ENCODE measurements around the gene ISG15.
"Not testable (repeated sequence)": the region's sequence is repeated elsewhere in the genome, so short reads cannot be mapped to it uniquely, and the experiment has no call there.

ISG15 gene

DNA sequence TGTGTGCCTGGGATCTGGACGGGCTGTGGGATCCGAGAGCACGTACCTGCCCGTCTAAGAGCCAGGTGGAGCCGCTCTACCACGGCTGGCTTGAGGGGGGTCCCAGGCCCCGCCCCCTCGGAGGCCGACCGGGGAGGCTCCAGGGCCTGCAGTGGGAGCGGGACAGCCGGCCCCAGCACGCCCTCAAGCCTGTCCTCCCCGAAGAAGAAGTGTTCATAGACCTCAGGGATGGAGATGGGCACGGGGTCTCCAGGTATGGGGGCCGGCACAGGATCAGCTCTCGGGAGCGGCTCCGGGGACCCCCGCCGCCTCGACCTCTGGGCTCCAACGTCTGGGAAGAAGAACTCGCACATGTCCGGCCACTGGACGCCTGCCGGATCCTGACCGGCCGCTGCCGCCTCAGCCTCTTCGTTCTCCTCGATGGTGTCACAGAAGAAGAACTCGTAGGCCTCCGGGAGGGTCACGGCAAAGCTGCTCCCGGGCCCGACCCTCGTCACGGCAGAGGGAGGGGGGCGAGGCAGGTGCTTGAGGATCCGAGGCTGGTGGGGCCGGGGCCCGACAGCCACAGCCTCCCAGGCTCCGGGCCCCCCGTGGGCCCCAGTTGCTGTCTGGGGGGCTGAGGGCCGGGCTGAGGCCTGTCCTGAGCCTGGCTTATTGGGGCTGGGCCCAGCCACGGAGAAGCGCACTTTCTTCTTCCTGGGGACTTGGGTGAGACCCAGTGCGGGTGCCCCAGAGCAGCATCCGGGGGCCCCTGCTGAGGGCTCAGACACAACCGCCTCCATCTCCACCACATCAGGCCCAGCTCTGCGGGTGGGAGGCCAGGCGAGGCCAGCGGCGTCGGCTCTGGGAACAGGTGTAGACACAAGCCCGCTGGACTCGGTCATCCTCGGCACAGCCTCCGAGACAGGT is 34.2 kb upstream of the ISG15 start:
- no peaks in the 10 kb centered on the region for H3K36me3 ChIP-seq (ENCODE audit: control insufficient read depth, insufficient read depth, low read length)
- H3K27me3 ChIP-seq (ENCODE audit: control insufficient read depth, insufficient read depth, low read length): peaks cover 26% of the 10 kb centered on the region
- no peak overlapping the region for H3K4me3 ChIP-seq (ENCODE audit: low read length)
- no peaks in the 10 kb centered on the region for H3K9me3 ChIP-seq (ENCODE audit: control insufficient read depth, low read length)
- H3K9ac ChIP-seq (ENCODE audit: low read length): no peak overlapping the region
- H3K4me1 ChIP-seq (ENCODE audit: control insufficient read depth, insufficient read depth, low read length): peaks cover 4% of the 10 kb centered on the region

- Histone ChIP-seq H3K27me3 (ENCODE audit: control insufficient read depth, insufficient read depth, low read length) (peaks cover 25% of the 10 kb centered on the region), H3K4me1 (ENCODE audit: control insufficient read depth, insufficient read depth, low read length) (peaks cover 4% of the 10 kb centered on the region), H3K4me3 (ENCODE audit: low read length) (no peak overlapping the region), H3K36me3 (ENCODE audit: control insufficient read depth, insufficient read depth, low read length) (no peaks in the 10 kb centered on the region), H3K9ac (ENCODE audit: low read length) (no peak overlapping the region), H3K9me3 (ENCODE audit: control insufficient read depth, low read length) (no peaks in the 10 kb centered on the region)
These were observed 33.6 kb upstream of the ISG15 start for GRCh38 chr1:979744-980072.

DNA sequence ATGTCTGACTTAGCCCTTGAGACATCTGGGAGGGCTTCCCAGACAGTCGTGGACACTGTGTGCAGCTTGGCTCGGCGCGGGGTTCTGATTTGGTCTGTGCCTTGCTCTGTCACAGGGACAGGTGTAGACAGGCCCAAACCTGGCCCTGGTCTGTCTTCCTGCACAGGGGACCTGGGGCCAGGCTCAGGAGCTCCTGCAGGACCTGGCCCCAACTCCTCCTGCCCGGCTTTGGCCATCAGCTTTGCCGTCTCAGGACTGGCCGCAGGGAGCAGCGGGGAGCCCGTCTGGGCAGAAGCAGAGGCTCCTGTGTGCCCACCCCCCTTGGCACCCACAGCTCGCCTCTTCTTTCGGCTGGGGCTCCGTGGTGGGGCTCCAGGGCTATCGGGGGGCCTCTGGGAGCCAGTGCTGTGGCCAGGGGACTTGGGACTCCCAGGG is 33.1 kb upstream of the ISG15 start:
- Histone ChIP-seq H3K9me3 (ENCODE audit: control insufficient read depth, low read length) (no peaks in the 10 kb centered on the region), H3K4me3 (ENCODE audit: low read length) (no peak overlapping the region), H3K9ac (ENCODE audit: low read length) (no peak overlapping the region), H3K36me3 (ENCODE audit: control insufficient read depth, insufficient read depth, low read length) (no peaks in the 10 kb centered on the region), H3K4me1 (ENCODE audit: control insufficient read depth, insufficient read depth, low read length) (peaks cover 4% of the 10 kb centered on the region), H3K27me3 (ENCODE audit: control insufficient read depth, insufficient read depth, low read length) (peaks cover 25% of the 10 kb centered on the region)

GRCh38 chr1:980602-981395 is 32.5 kb upstream of the ISG15 start:
- no peaks in the 10 kb centered on the region for H3K36me3 ChIP-seq (ENCODE audit: control insufficient read depth, insufficient read depth, low read length)
- no peak overlapping the region for H3K9ac ChIP-seq (ENCODE audit: low read length)
- peaks cover 28% of the 10 kb centered on the region for H3K27me3 ChIP-seq (ENCODE audit: control insufficient read depth, insufficient read depth, low read length)
- H3K4me3 ChIP-seq (ENCODE audit: low read length): no peak overlapping the region
- H3K9me3 ChIP-seq (ENCODE audit: control insufficient read depth, low read length): no peaks in the 10 kb centered on the region
- peaks cover 4% of the 10 kb centered on the region for H3K4me1 ChIP-seq (ENCODE audit: control insufficient read depth, insufficient read depth, low read length)

DNA sequence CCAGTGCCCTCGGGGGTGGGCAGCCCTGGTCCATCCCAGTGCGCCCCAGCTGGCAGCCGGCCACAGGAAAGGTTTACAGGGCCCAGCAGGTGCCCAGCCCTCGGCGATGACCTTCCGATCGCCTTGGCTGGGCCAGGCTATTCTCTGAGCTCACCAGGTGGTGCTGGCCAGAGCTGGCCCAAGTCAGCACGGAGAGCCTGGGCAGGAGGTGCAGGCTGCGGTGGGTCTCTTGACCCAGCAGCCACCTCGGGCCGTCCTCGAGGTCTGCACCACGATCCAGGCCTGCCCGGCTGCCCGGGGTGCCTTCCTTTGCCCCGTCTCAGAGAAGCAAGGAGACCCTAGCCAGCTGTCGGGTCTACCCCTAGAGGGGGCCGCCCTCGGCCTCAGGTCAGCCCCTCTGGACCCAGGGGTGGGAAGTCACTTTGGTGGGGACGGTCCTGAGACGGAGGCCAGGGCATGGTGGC is 31.8 kb upstream of the ISG15 start:
- no peaks in the 10 kb centered on the region for H3K36me3 ChIP-seq (ENCODE audit: control insufficient read depth, insufficient read depth, low read length)
- no peaks in the 10 kb centered on the region for H3K4me1 ChIP-seq (ENCODE audit: control insufficient read depth, insufficient read depth, low read length)
- peaks cover 28% of the 10 kb centered on the region for H3K27me3 ChIP-seq (ENCODE audit: control insufficient read depth, insufficient read depth, low read length)
- H3K4me3 ChIP-seq (ENCODE audit: low read length): no peak overlapping the region
- no peaks in the 10 kb centered on the region for H3K9me3 ChIP-seq (ENCODE audit: control insufficient read depth, low read length)
- no peak overlapping the region for H3K9ac ChIP-seq (ENCODE audit: low read length)

GRCh38 chr1:981955-982558 is 31.2 kb upstream of the ISG15 start, which contains the start of gene PERM1:
Gene PERM1 (minus strand): TSS chr1:982093. CDS start chr1:981029, 1,064 bp downstream.
- Histone ChIP-seq H3K4me3 (ENCODE audit: low read length) (no peak within 1 kb of the TSS), H3K4me1 (ENCODE audit: control insufficient read depth, insufficient read depth, low read length) (no peaks in the 10 kb centered on the region), H3K9ac (ENCODE audit: low read length) (no peak within 1 kb of the TSS), H3K36me3 (ENCODE audit: control insufficient read depth, insufficient read depth, low read length) (no peaks in the 10 kb centered on the region), H3K27me3 (ENCODE audit: control insufficient read depth, insufficient read depth, low read length) (peaks cover 28% of the 10 kb centered on the region), H3K9me3 (ENCODE audit: control insufficient read depth, low read length) (no peaks in the 10 kb centered on the region)

DNA sequence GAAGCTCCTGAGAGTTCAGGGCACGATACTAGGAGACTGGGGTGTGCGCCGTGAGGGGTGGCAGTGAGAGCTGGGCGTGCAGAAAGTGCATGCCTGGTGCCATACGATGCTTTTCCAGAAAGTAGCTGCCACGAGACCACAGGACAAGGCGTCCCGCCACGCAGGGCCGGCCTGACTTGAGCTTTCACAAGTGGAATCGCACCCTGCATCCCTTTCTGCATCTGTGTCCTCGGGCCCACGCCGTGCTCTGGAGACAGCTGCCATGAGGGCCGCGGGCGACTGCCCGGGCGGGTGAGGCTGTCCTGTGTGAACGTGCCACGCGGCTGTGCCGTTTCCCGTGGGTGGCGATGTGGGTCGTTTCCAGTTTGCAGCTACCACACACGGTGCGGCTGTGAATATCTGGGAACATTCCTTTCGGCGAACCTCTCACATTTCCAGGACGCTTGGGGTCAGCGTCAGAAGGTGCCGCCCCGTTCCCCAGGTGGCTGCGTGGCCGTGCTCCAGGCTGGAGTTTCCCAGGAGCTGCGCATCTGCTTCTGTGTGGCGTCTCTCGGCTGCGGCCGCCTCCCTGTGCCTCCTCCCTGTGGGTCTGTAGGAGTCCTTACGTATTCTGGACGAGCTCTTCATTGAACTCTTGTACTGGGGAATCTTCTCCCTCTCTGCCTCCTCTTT is 30.4 kb upstream of the ISG15 start:
- Histone ChIP-seq H3K9ac (ENCODE audit: low read length) (no peak overlapping the region), H3K36me3 (ENCODE audit: control insufficient read depth, insufficient read depth, low read length) (no peaks in the 10 kb centered on the region), H3K4me3 (ENCODE audit: low read length) (no peak overlapping the region), H3K9me3 (ENCODE audit: control insufficient read depth, low read length) (no peaks in the 10 kb centered on the region), H3K27me3 (ENCODE audit: control insufficient read depth, insufficient read depth, low read length) (peaks cover 28% of the 10 kb centered on the region), H3K4me1 (ENCODE audit: control insufficient read depth, insufficient read depth, low read length) (no peaks in the 10 kb centered on the region)

GRCh38 chr1:983798-984475 is 29.4 kb upstream of the ISG15 start:
- H3K4me3 ChIP-seq (ENCODE audit: low read length): no peak overlapping the region
- no peaks in the 10 kb centered on the region for H3K36me3 ChIP-seq (ENCODE audit: control insufficient read depth, insufficient read depth, low read length)
- no peaks in the 10 kb centered on the region for H3K4me1 ChIP-seq (ENCODE audit: control insufficient read depth, insufficient read depth, low read length)
- no peak overlapping the region for H3K9ac ChIP-seq (ENCODE audit: low read length)
- peaks cover 28% of the 10 kb centered on the region for H3K27me3 ChIP-seq (ENCODE audit: control insufficient read depth, insufficient read depth, low read length)
- no peaks in the 10 kb centered on the region for H3K9me3 ChIP-seq (ENCODE audit: control insufficient read depth, low read length)

- Histone ChIP-seq H3K27me3 (ENCODE audit: control insufficient read depth, insufficient read depth, low read length) (peaks cover 28% of the 10 kb centered on the region), H3K4me3 (ENCODE audit: low read length) (no peak overlapping the region), H3K36me3 (ENCODE audit: control insufficient read depth, insufficient read depth, low read length) (no peaks in the 10 kb centered on the region)
These were observed 28.9 kb upstream of the ISG15 start for GRCh38 chr1:984476-984814.

GRCh38 chr1:985126-985525 is 28.2 kb upstream of the ISG15 start:
- no peaks in the 10 kb centered on the region for H3K36me3 ChIP-seq (ENCODE audit: control insufficient read depth, insufficient read depth, low read length)
- H3K4me1 ChIP-seq (ENCODE audit: control insufficient read depth, insufficient read depth, low read length): no peaks in the 10 kb centered on the region
- no peak overlapping the region for H3K9ac ChIP-seq (ENCODE audit: low read length)
- H3K9me3 ChIP-seq (ENCODE audit: control insufficient read depth, low read length): no peaks in the 10 kb centered on the region
- H3K27me3 ChIP-seq (ENCODE audit: control insufficient read depth, insufficient read depth, low read length): peaks cover 28% of the 10 kb centered on the region
- no peak overlapping the region for H3K4me3 ChIP-seq (ENCODE audit: low read length)

More at GRCh38 chr1:984476-984814, 28.9 kb upstream of the ISG15 start:
- no peaks in the 10 kb centered on the region for H3K4me1 ChIP-seq (ENCODE audit: control insufficient read depth, insufficient read depth, low read length)
- no peak overlapping the region for H3K9ac ChIP-seq (ENCODE audit: low read length)
- no peaks in the 10 kb centered on the region for H3K9me3 ChIP-seq (ENCODE audit: control insufficient read depth, low read length)

GRCh38 chr1:988061-988460 is 25.2 kb upstream of the ISG15 start:
- not testable (repeated sequence) for H3K4me1 ChIP-seq (ENCODE audit: control insufficient read depth, insufficient read depth, low read length); H3K36me3 ChIP-seq (ENCODE audit: control insufficient read depth, insufficient read depth, low read length); H3K9me3 ChIP-seq (ENCODE audit: control insufficient read depth, low read length); H3K4me3 ChIP-seq (ENCODE audit: low read length); H3K9ac ChIP-seq (ENCODE audit: low read length)
- H3K27me3 ChIP-seq (ENCODE audit: control insufficient read depth, insufficient read depth, low read length): peaks cover 13% of the 10 kb centered on the region
